DND-41 (cell line): ENCODE data around the gene KLHL18.

ENCODE experiments used
- CTCF ChIP-seq: IDR thresholded peaks from 2 replicates; pipeline ENCODE4 v1.5.1; 2012; ENCODE audit warnings: borderline replicate concordance, low read length, moderate library complexity, mild to moderate bottlenecking; ENCODE audit not compliant: poor library complexity, severe bottlenecking; ENCODE audit errors: extremely low read depth
- EZH2 ChIP-seq: IDR thresholded peaks from 3 replicates; pipeline ENCODE4 v1.6.1; 2012; ENCODE audit warnings: borderline replicate concordance, low read depth, mild to moderate bottlenecking, moderate library complexity, low read length, inconsistent platforms; ENCODE audit not compliant: severe bottlenecking

DNA sequence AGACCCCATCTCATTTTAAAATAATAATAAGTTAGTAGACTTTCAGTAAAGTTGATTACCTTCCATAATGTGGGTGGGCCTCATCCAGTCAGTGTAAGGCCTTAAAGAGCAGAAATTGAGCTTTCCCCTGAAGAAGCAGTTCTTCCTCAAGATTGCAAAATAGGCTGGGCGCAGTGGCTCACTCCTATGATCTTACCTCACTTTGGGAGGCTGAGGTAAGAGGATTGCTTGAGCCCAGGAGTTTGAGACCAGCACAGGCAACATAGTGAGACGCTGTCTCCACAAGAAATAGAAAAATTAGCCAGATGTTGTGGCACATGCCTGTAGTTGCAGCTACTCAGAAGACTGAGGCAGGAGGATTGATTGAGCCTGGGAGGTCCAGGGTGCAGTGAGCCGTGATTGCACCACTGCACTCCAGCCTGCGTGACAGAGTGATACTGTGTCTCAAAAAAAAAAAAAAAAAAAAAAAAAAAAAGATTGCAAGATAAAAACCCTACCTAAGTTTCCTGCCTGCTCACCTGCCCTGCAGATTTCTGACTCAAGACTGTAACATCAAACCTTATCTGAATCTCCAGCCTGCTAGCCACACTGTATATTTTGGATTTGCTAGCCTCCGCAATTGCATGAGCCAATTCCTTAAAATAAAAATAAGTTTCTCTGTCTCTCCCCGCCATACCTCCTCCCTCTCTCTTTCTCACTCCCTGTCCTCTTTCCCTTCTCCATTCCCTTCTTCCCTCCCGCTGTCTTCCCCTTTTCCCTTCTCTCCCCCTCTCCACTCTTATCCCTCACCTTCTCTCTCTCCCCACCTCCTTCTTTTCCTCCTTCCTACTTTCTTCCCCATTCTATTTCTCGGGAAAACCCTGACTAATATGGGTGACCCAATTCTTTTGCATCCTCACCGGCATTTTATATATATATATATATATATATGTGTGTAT is 16.9 kb downstream of the KLHL18 start:
- TF ChIP-seq CTCF, result no peak
- no peak for TF ChIP-seq EZH2
